ENCODE data around the gene WDR90.
"Not testable (repeated sequence)": the region's sequence is repeated elsewhere in the genome, so short reads cannot be mapped to it uniquely, and the experiment has no call there.

WDR90 gene

DNA sequence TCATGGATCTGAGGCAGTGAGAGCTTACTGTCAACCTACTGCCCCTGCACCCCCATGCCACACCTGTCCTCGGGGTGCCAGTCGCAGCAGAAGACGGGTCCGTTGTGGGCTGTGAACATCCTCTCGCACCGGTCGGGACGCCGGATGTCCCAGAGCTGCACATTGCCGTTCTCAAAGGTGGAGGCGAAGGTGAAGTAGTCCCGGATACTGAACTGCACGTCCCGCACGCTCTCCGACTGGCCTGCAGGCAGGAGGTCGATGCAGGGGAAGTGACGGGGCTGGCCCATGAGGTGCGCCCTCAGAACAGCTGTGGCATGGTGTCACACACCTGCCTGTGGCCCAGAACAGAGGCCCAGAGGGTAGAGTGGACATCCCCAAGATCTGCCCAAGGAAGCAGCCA lies 38.3 kb downstream of the WDR90 start:
- no peak for DNase-seq (ENCODE audit: low read depth)
- H3K4me3 ChIP-seq (ENCODE audit: low read depth, low read length) = no peak overlapping the region
- TF ChIP-seq MYC (IDR thresholded peaks at IDR 0.05; ENCODE audit: low read depth, low read length) = no peak

DNA sequence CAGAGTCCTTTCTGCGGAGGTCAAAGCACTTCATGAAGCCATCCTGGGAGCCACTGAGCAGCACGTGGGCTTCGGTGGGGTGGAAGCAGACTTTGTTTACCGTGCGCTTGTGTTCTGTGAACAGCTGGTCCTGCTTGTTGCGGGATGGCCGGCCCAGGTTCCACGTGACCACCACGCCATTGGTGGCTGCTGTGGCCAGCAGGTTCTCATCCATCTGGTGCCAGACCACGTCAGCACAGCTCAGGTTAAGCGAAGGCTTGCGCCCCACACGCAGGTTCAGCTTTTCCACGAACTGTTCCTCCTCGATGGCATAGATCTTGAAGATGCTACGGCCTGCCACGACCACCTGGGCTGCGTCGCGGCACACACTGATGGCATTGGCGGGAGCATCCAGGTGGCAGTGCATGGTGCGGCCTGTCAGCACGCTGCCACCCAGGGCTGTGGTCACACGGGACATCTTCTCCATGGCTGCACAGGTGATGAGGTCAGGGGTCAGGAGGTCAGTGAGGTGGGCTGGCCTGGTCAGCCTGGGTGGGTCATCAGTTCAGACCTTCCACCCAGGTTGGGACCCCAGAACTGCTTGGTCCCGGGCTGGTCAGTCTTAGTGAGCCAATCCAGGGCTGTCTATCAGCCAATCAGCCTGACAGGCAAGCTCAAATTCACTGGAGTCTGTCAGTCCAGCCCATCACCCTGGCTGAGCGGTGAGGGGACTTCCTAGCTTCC lies 40.2 kb downstream of the WDR90 start:
- TF ChIP-seq CTCF (IDR thresholded peaks at IDR 0.05; ENCODE audit: low read depth, low read length) (no peak), MAX (IDR thresholded peaks at IDR 0.05; ENCODE audit: low read depth, low read length) (no peak), POLR2A (IDR thresholded peaks at IDR 0.05; ENCODE audit: extremely low read depth, insufficient read length) (peak; percentile 2), MYC (IDR thresholded peaks at IDR 0.05; ENCODE audit: low read depth, low read length) (no peak)
- DNase-seq (ENCODE audit: low read depth) = no peak
- H3K4me3 ChIP-seq (ENCODE audit: low read depth, low read length) = peak overlapping the region; percentile 73

GRCh38 chr16:691242-691641 lies 42.1 kb downstream of the WDR90 start:
- not testable (repeated sequence) for DNase-seq (ENCODE audit: low read depth); H3K4me3 ChIP-seq (ENCODE audit: low read depth, low read length)

DNA sequence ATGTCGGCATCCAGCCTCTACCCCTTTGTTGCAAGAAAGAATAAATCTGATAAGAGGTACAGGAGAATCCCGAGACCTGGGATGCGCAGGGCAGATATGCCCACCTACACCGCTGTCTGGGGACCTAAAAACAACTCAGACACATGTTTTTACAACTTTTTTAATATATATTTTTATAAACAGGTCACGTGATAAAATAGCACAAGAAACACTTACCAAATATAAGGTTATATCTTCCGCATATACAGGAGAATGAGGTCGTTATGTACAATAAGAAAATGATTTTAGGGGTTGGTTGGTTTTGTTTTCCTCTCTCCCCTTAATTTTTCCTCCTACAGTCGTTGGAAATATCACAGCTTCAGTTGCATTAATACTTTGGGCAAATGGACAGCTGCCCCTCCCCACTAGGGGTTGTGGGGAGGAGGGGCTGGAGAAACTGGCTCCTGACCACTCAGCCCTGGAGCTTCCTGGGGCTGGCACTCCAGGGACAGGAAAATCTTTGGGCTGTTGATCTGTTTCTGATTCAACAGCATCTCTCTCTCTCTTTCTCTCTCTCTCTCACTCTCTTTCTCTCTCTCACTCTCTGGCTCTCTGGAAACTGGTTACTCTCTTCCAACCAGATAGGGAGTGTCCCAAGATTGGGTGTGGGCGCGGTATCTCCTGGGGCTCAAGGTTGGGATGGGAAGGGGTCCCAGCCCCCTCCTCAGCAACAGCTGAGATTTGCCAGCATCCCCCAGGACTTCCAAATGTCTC lies 43.4 kb downstream of the WDR90 start:
- no peak for DNase-seq (ENCODE audit: low read depth)
- H3K4me3 ChIP-seq (ENCODE audit: low read depth, low read length) = no peak overlapping the region
- no peak for TF ChIP-seq MYC (IDR thresholded peaks at IDR 0.05; ENCODE audit: low read depth, low read length)
- TF ChIP-seq POLR2A (IDR thresholded peaks at IDR 0.05; ENCODE audit: extremely low read depth, insufficient read length) = no peak
- TF ChIP-seq MAX (IDR thresholded peaks at IDR 0.05; ENCODE audit: low read depth, low read length) = no peak
- no peak for TF ChIP-seq CTCF (IDR thresholded peaks at IDR 0.05; ENCODE audit: low read depth, low read length)

- no peak for DNase-seq (ENCODE audit: low read depth)
- no peak overlapping the region for H3K4me3 ChIP-seq (ENCODE audit: low read depth, low read length)
- TF ChIP-seq CTCF (IDR thresholded peaks at IDR 0.05; ENCODE audit: low read depth, low read length) (no peak), MAX (IDR thresholded peaks at IDR 0.05; ENCODE audit: low read depth, low read length) (no peak), MYC (IDR thresholded peaks at IDR 0.05; ENCODE audit: low read depth, low read length) (no peak), POLR2A (IDR thresholded peaks at IDR 0.05; ENCODE audit: extremely low read depth, insufficient read length) (no peak)
These were observed 44.2 kb downstream of the WDR90 start for GRCh38 chr16:693364-693763.

DNA sequence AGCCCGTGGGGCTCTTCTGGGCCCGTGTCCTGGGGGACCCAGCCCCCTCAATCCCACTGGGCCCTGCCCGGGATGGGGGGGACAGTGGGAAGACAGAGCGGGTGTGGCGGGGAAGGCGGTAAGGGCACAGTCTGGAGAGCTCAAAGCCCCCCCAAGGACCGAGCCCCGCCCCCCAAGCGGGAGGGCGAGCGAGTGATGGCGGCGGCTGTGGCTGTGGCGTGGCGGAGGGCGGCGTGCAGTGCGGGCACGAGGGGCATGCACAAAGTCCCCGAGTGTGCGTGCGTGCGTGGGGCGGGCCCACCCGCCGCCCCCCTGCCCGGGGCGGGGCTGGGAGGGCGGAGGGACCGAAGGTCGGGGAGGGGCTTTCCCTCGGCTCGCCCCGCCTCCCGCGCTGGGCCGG lies 44.6 kb downstream of the WDR90 start:
- no peak overlapping the region for H3K4me3 ChIP-seq (ENCODE audit: low read depth, low read length)
- TF ChIP-seq CTCF (IDR thresholded peaks at IDR 0.05; ENCODE audit: low read depth, low read length) (no peak), MYC (IDR thresholded peaks at IDR 0.05; ENCODE audit: low read depth, low read length) (no peak), MAX (IDR thresholded peaks at IDR 0.05; ENCODE audit: low read depth, low read length) (no peak), POLR2A (IDR thresholded peaks at IDR 0.05; ENCODE audit: extremely low read depth, insufficient read length) (no peak)
- DNase-seq (ENCODE audit: low read depth) = no peak

Measured in NB4 (cell line).